ENCODE measurements around the gene COPG2. TPM values are rescaled to one million over a fixed set of nuclear protein-coding genes. Genes with fewer than 3 reads are reported as not detected.

COPG2 gene
- total RNA-seq, 2 experiments from 2014 or later, result 23.0 TPM

- no peaks in the 10 kb centered on the region for H3K36me3 Mint-ChIP-seq
- peak overlapping the region; percentile 82 for H3K4me3 Mint-ChIP-seq
- no peak for DNase-seq
- no peaks in the 10 kb centered on the region for H3K27me3 Mint-ChIP-seq
- H3K4me1 Mint-ChIP-seq, result peaks cover 17% of the 10 kb centered on the region
- H3K27ac Mint-ChIP-seq, result peak overlapping the region; percentile 56
- H3K9me3 Mint-ChIP-seq, result no peaks in the 10 kb centered on the region
These were observed 645 bp upstream of the COPG2 start for GRCh38 chr7:130669085-130669700.

DNA sequence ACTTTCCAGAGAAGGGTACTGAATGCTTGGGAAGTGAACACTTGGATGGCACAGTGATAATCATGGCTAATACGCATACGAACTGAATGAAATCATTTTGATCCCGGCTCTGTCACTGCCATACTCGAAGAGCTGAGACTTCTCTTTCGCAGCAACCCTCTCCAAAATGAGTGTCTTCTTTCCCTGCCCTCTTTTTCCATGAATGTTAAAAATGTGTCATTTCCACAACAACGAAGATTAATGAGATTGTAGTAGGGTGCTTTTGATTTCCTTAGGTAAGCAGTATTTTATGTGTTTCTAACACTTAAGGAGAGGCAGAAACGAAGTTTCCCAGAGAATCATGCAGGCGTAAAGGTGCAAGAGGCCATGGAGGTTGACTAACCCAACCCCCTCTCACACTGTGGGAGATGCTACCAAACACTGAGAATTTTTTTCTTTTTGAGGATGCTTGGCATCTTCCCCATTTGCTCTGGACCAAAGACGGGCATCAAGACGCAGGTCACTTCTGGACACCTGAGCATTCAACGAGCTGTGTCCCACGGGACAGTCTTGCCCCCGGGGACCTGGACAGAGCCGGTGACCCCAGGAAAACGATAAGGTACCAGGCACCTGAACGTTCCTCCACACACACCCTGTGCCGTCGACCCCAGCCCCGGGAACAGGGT, 823 bp downstream of the COPG2 start:
- H3K4me1 Mint-ChIP-seq, result peaks cover 17% of the 10 kb centered on the region
- H3K27ac Mint-ChIP-seq, result peak overlapping the region; percentile 30
- H3K27me3 Mint-ChIP-seq, result no peaks in the 10 kb centered on the region
- H3K9me3 Mint-ChIP-seq, result no peaks in the 10 kb centered on the region
- DNase-seq, result no peak
- no peaks in the 10 kb centered on the region for H3K36me3 Mint-ChIP-seq
- H3K4me3 Mint-ChIP-seq, result peak overlapping the region; percentile 80

GRCh38 chr7:130662426-130662825, 6.1 kb downstream of the COPG2 start:
- Mint-ChIP-seq H3K9me3 (no peaks in the 10 kb centered on the region), H3K4me3 (no peak overlapping the region), H3K27me3 (no peaks in the 10 kb centered on the region), H3K4me1 (peaks cover 6% of the 10 kb centered on the region), H3K36me3 (peaks cover 26% of the 10 kb centered on the region), H3K27ac (no peak overlapping the region)
- no peak for DNase-seq

DNA sequence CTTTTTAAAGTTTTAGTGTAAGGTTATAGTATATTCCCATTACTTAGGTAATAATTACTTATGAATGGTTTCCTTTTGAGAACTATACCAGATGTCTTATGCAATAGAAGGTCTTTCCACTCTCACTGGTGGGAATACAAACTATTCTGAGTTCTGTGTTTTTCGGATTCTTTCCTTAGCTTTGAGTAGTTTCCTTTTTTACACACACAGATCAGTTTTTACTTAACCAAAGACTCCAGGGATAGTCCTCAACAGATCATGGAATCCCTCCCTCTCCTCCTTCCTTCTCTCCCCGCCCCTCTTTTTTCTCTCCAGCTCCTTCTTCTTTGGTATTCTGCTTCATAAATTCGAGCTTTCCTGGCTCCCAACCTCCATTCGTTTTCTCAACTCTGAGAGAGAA, 13.3 kb downstream of the COPG2 start:
- H3K4me3 Mint-ChIP-seq, result no peak overlapping the region
- DNase-seq, result no peak
- H3K4me1 Mint-ChIP-seq, result peaks cover 10% of the 10 kb centered on the region
- H3K36me3 Mint-ChIP-seq, result peaks cover 35% of the 10 kb centered on the region
- H3K27ac Mint-ChIP-seq, result no peak overlapping the region
- no peaks in the 10 kb centered on the region for H3K27me3 Mint-ChIP-seq
- no peaks in the 10 kb centered on the region for H3K9me3 Mint-ChIP-seq

- no peak overlapping the region for H3K27ac Mint-ChIP-seq
- H3K27me3 Mint-ChIP-seq, result no peaks in the 10 kb centered on the region
- H3K9me3 Mint-ChIP-seq, result no peaks in the 10 kb centered on the region
- DNase-seq, result no peak
- no peak overlapping the region for H3K4me3 Mint-ChIP-seq
- peaks cover 35% of the 10 kb centered on the region for H3K36me3 Mint-ChIP-seq
- peaks cover 14% of the 10 kb centered on the region for H3K4me1 Mint-ChIP-seq
These were observed 13.7 kb downstream of the COPG2 start for GRCh38 chr7:130654850-130655249.

DNA sequence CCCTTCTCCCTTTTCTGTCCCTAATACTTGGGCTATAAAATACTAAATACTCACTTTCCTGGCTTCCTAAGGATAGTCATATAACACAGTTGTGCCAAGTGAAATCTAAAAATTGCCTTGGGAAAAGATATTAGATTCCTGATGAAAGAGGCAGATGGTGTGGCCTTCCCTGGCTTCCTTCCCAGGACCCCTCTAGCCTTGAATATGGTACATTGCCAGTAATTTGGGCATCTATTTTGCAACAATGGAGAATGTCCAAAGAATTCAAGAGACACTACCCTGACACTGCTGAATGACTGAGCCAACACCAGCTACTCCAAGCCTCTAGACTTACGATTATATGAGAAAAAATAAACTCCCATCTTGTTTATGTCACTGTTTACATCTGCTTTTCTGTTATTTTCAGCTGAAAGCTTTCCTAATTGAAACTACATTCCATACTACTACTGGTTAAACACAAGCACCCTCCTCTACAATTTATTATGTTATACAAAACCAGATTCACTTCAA, 17.9 kb downstream of the COPG2 start:
- H3K36me3 Mint-ChIP-seq, result peaks cover 60% of the 10 kb centered on the region
- no peak overlapping the region for H3K27ac Mint-ChIP-seq
- H3K9me3 Mint-ChIP-seq, result peaks cover 14% of the 10 kb centered on the region
- DNase-seq, result no peak
- no peaks in the 10 kb centered on the region for H3K27me3 Mint-ChIP-seq
- no peak overlapping the region for H3K4me3 Mint-ChIP-seq
- H3K4me1 Mint-ChIP-seq, result peaks cover 30% of the 10 kb centered on the region

GRCh38 chr7:130649004-130649790, 19.4 kb downstream of the COPG2 start:
- Mint-ChIP-seq H3K36me3 (peaks cover 65% of the 10 kb centered on the region), H3K4me1 (peaks cover 29% of the 10 kb centered on the region), H3K27me3 (no peaks in the 10 kb centered on the region)

DNA sequence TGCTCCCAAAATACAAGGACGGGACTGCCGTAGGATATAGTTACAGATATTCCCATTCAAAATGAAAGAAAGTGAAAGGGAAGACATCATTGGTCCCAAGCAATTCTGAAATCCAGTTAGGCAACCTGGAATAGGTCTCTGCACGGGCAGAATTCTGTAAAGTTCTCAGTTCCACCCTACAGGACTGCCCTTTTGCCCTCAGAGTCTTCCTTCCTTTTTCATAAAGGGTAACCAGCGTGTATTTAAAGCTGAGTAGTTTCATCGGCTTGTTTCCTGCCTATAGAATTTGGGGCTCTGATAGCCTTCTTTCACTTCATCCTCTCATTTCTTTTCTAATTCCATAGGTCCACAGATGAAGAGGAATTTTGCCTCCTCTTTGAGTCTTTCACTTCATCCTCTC, 20.0 kb downstream of the COPG2 start:
- Mint-ChIP-seq H3K27me3 (no peaks in the 10 kb centered on the region), H3K4me1 (peaks cover 23% of the 10 kb centered on the region), H3K27ac (peak overlapping the region; percentile 83), H3K36me3 (peaks cover 64% of the 10 kb centered on the region), H3K9me3 (peaks cover 14% of the 10 kb centered on the region), H3K4me3 (peak overlapping the region; percentile 14)
- DNase-seq, result no peak

More at GRCh38 chr7:130649004-130649790, 19.4 kb downstream of the COPG2 start:
- peak overlapping the region; percentile 83 for H3K27ac Mint-ChIP-seq
- peaks cover 14% of the 10 kb centered on the region for H3K9me3 Mint-ChIP-seq
- peak; percentile 28 for DNase-seq
- peak overlapping the region; percentile 14 for H3K4me3 Mint-ChIP-seq

GRCh38 chr7:130642383-130642782, 26.2 kb downstream of the COPG2 start:
- DNase-seq, result no peak
- H3K4me3 Mint-ChIP-seq, result no peak overlapping the region
- H3K36me3 Mint-ChIP-seq, result peaks cover 64% of the 10 kb centered on the region
- peaks cover 8% of the 10 kb centered on the region for H3K4me1 Mint-ChIP-seq
- H3K27me3 Mint-ChIP-seq, result no peaks in the 10 kb centered on the region
- peaks cover 7% of the 10 kb centered on the region for H3K9me3 Mint-ChIP-seq
- no peak overlapping the region for H3K27ac Mint-ChIP-seq

GRCh38 chr7:130641497-130641896, 27.1 kb downstream of the COPG2 start:
- no peak for DNase-seq
- H3K4me3 Mint-ChIP-seq, result no peak overlapping the region
- H3K9me3 Mint-ChIP-seq, result peaks cover 8% of the 10 kb centered on the region
- H3K27me3 Mint-ChIP-seq, result no peaks in the 10 kb centered on the region
- H3K27ac Mint-ChIP-seq, result peak overlapping the region; percentile 22
- H3K36me3 Mint-ChIP-seq, result peaks cover 63% of the 10 kb centered on the region
- H3K4me1 Mint-ChIP-seq, result peaks cover 8% of the 10 kb centered on the region

DNA sequence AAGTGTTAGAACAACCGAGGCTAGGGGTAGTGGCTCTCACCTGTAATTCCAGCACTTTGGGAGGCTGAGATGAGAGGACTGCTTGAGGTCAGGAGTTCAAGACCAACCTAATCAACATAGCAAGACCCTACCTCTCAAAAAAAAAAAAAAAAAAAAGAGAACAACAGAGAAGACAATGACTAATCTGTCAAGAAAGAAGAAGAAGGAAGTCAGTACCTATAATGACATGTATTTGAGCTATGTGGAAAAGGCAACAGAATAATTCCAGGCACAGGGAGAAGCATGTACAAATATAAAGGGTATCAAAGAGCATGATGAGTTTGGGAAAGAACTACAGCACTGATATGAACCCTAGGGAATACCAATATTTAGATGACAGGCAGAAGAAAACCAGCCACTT, 27.5 kb downstream of the COPG2 start:
- no peak overlapping the region for H3K4me3 Mint-ChIP-seq
- peaks cover 8% of the 10 kb centered on the region for H3K4me1 Mint-ChIP-seq
- H3K9me3 Mint-ChIP-seq, result peaks cover 6% of the 10 kb centered on the region
- DNase-seq, result no peak
- H3K36me3 Mint-ChIP-seq, result peaks cover 60% of the 10 kb centered on the region
- no peaks in the 10 kb centered on the region for H3K27me3 Mint-ChIP-seq
- H3K27ac Mint-ChIP-seq, result no peak overlapping the region

DNA sequence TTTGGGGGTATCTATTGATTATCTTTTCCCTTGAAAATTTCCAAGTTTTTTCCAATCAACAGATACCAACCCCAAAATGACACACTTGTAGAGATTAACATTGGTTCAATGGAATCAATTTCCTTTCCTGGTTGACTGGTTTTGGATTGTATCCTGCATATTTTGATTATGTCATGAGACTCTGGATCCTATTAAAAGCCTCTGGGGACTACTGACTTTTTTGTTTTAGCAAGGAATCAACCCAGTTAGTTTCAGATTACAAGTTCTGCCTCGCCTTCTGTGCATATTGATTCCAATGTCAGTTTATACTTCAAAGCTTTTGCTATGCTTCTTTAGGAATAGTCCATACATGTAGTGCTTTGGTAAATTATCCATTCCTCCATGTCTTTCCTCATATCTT, 29.2 kb downstream of the COPG2 start:
- peaks cover 8% of the 10 kb centered on the region for H3K4me1 Mint-ChIP-seq
- no peak for DNase-seq
- H3K4me3 Mint-ChIP-seq, result no peak overlapping the region
- H3K9me3 Mint-ChIP-seq, result peaks cover 19% of the 10 kb centered on the region
- H3K27ac Mint-ChIP-seq, result no peak overlapping the region
- H3K27me3 Mint-ChIP-seq, result no peaks in the 10 kb centered on the region
- peaks cover 55% of the 10 kb centered on the region for H3K36me3 Mint-ChIP-seq

- Mint-ChIP-seq H3K9me3 (peaks cover 57% of the 10 kb centered on the region), H3K36me3 (peaks cover 21% of the 10 kb centered on the region), H3K27me3 (no peaks in the 10 kb centered on the region), H3K4me1 (no peaks in the 10 kb centered on the region), H3K4me3 (no peak overlapping the region), H3K27ac (no peak overlapping the region)
- no peak for DNase-seq
These were observed 36.4 kb downstream of the COPG2 start for GRCh38 chr7:130632111-130632510.

DNA sequence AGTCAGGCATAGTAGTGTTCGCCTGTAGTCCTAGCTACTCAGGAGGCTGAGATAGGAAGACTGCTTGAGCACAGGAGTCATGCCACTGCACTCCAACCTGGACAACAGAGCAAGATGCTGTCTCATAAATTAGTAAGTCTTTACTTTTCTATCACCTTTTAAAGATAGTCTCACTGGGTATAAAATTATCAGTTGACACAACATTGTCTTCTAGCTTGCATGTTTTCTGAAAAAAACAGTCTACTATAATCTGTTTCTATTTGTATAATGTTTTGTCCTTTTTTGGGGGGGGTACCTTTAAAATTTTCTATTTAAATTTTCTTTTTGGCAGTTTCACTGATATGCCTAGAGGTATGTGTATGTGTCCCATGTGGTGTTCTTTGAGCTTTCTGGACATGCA, 39.6 kb downstream of the COPG2 start:
- no peak for DNase-seq
- no peak overlapping the region for H3K27ac Mint-ChIP-seq
- H3K4me3 Mint-ChIP-seq, result no peak overlapping the region
- peaks cover 51% of the 10 kb centered on the region for H3K9me3 Mint-ChIP-seq
- H3K4me1 Mint-ChIP-seq, result no peaks in the 10 kb centered on the region
- peaks cover 21% of the 10 kb centered on the region for H3K36me3 Mint-ChIP-seq
- H3K27me3 Mint-ChIP-seq, result no peaks in the 10 kb centered on the region

- H3K9me3 Mint-ChIP-seq, result peaks cover 44% of the 10 kb centered on the region
- no peaks in the 10 kb centered on the region for H3K27me3 Mint-ChIP-seq
- H3K27ac Mint-ChIP-seq, result no peak overlapping the region
- no peaks in the 10 kb centered on the region for H3K4me1 Mint-ChIP-seq
- H3K36me3 Mint-ChIP-seq, result peaks cover 21% of the 10 kb centered on the region
- DNase-seq, result no peak
- H3K4me3 Mint-ChIP-seq, result no peak overlapping the region
These were observed 40.8 kb downstream of the COPG2 start for GRCh38 chr7:130627775-130628174.
